B cell (primary cell): ENCODE results near the gene NELFE. TPM values are rescaled to one million over a fixed set of nuclear protein-coding genes. Genes with fewer than 3 reads are reported as not detected.

Experiments
- ATAC-seq: fragments of 200-7000 bp; cut with Tn5 transposase; one replicate; pipeline ENCODE4 v1.10.0; 2021; ENCODE audit warnings: low read depth, mild to moderate bottlenecking, moderate number of reproducible peaks, moderate library complexity
- CTCF ChIA-PET: fragments of 350-600 bp; sonication (Branson Sonifier 250); formaldehyde crosslinking; loops from one replicate; lab custom pipeline; 2021; ENCODE audit warnings: antibody characterized with exemption, inconsistent platforms; lab: Charles Lee
- POLR2A ChIA-PET: fragments of 350-600 bp; sonication (Branson Sonifier 250); formaldehyde crosslinking; loops from one replicate; lab custom pipeline; 2021; ENCODE audit warnings: antibody characterized with exemption; lab: Charles Lee
- DNase-seq: peaks from one replicate; pipeline ENCODE4 v3.0.0; 2013
- H2AFZ ChIP-seq: 2 replicates; pipeline ENCODE4 v1.6.1; 2012; ENCODE audit warnings: mild to moderate bottlenecking, low read depth, low read length; ENCODE audit not compliant: insufficient read depth, poor library complexity, severe bottlenecking
- H3K27ac ChIP-seq, 2 donors: 1 replicate in 1 of 2; 2 replicates in 1 of 2; pipeline ENCODE4 v1.5.1; 2012 to 2013; ENCODE audit warnings: low read length in 2 of 2, mild to moderate bottlenecking in 2 of 2, moderate library complexity in 1 of 2
- H3K27me3 ChIP-seq, 4 experiments: fragments of 200-600 bp in 1 of 4; sonication (generic) in 1 of 4; replicated peaks in 1 of 4; 1 replicate in 2 of 4; 2 replicates in 2 of 4; pipeline versions ENCODE4 v1.6.1 to v1.7.0; 2013 to 2016; ENCODE audit warnings: low read length in 3 of 4, mild to moderate bottlenecking in 2 of 4, mixed read lengths in 1 of 4, moderate library complexity in 1 of 4; ENCODE audit not compliant: insufficient read depth in 4 of 4, control insufficient read depth in 3 of 4; ENCODE audit errors: control extremely low read depth in 1 of 4
- H3K36me3 ChIP-seq, 2 experiments: replicated peaks in 1 of 2; 1 replicate in 1 of 2; 2 replicates in 1 of 2; pipeline versions ENCODE4 v1.6.1 to v1.7.1; 2013; ENCODE audit warnings: low read length in 1 of 2; ENCODE audit not compliant: insufficient read depth in 2 of 2, control insufficient read depth in 1 of 2; ENCODE audit errors: control extremely low read depth in 1 of 2, extremely low read depth in 1 of 2
- H3K4me1 ChIP-seq, 2 donors: fragments of 200-600 bp in 1 of 2; sonication (generic) in 1 of 2; 1 replicate in 1 of 2; 2 replicates in 1 of 2; pipeline versions ENCODE4 v1.5.1 to v1.6.1; 2013 to 2017; ENCODE audit warnings: low read length in 2 of 2; ENCODE audit not compliant: control insufficient read depth in 2 of 2, insufficient read depth in 2 of 2
- H3K4me2 ChIP-seq: replicated peaks from 2 replicates; pipeline ENCODE3; 2012; ENCODE audit warnings: mild to moderate bottlenecking, low read depth, low read length; ENCODE audit not compliant: poor library complexity, severe bottlenecking
- H3K4me3 ChIP-seq, 5 experiments: fragments of 200-600 bp in 1 of 5; sonication (generic) in 1 of 5; 1 replicate in 3 of 5; 2 replicates in 2 of 5; pipeline versions ENCODE4 v1.5.1 to v1.7.0; 2011 to 2016; ENCODE audit warnings: low read length in 4 of 5, mild to moderate bottlenecking in 4 of 5, low read depth in 2 of 5, control low read depth in 1 of 5, moderate library complexity in 1 of 5; ENCODE audit not compliant: insufficient read depth in 1 of 5; ENCODE audit errors: control extremely low read depth in 1 of 5, extremely low read depth in 1 of 5
- H3K79me2 ChIP-seq: fragments of 200-600 bp; sonication (generic); one replicate; pipeline ENCODE4 v1.6.0; 2016; ENCODE audit warnings: low read length; ENCODE audit not compliant: control insufficient read depth, insufficient read depth
- H3K9ac ChIP-seq: fragments of 200-600 bp; sonication (generic); 2 replicates; pipeline ENCODE4 v1.6.1; 2017; ENCODE audit warnings: mild to moderate bottlenecking, low read length, moderate library complexity
- H3K9me3 ChIP-seq, 3 donors: one replicate each; pipeline versions ENCODE4 v1.6.1 to v1.7.1; 2013; ENCODE audit warnings: low read length in 2 of 3; ENCODE audit not compliant: control insufficient read depth in 2 of 3, insufficient read depth in 1 of 3; ENCODE audit errors: control extremely low read depth in 1 of 3
- H4K20me1 ChIP-seq: 2 replicates; pipeline ENCODE4 v1.6.0; 2012; ENCODE audit warnings: mild to moderate bottlenecking, low read length; ENCODE audit not compliant: insufficient read depth, control insufficient read depth, poor library complexity, severe bottlenecking
- H3K27ac Mint-ChIP-seq: one replicate; pipeline ENCODE4 v1.8.0; 2021; ENCODE audit warnings: mixed read lengths
- H3K27me3 Mint-ChIP-seq: one replicate; pipeline ENCODE4 v1.8.0; 2021; ENCODE audit warnings: mixed read lengths
- H3K4me1 Mint-ChIP-seq: one replicate; pipeline ENCODE4 v1.8.0; 2021; ENCODE audit warnings: mixed read lengths
- H3K4me3 Mint-ChIP-seq: one replicate; pipeline ENCODE4 v1.8.0; 2021; ENCODE audit warnings: mixed read lengths
- H3K9me3 Mint-ChIP-seq: one replicate; pipeline ENCODE4 v1.8.0; 2022; ENCODE audit warnings: mixed read lengths; ENCODE audit not compliant: insufficient read depth
- EZH2 ChIP-seq: IDR thresholded peaks from 2 replicates; pipeline ENCODE4 v1.6.1; 2012; ENCODE audit warnings: borderline replicate concordance, low read depth, mild to moderate bottlenecking, moderate library complexity, low read length; ENCODE audit not compliant: insufficient read depth, poor library complexity, severe bottlenecking
- WGBS: methylation state at CpG from one replicate; pipeline ENCODE4 v1.1.5; 2013; ENCODE audit warnings: missing lambda C conversion rate; ENCODE audit not compliant: insufficient coverage; 5-methylcytosine and 5-hydroxymethylcytosine counted together
- intact Hi-C: fragments of 100-400 bp; cut with micrococcal nuclease; formaldehyde crosslinking; loops from one replicate; pipeline ENCODE4 v1.10.0; 2022
- polyA plus RNA-seq: library from polyadenylated mRNA; depleted of rRNA; stranded (reverse); fragments of >200 nt; gene quantifications from 2 replicates; pipeline ENCODE4 v1.2.3, GENCODE V29; 2012
- total RNA-seq, 2 donors: library from RNA; stranded (reverse); fragments of 120-200 nt in 1 of 2; gene quantifications; 1 replicate in 1 of 2; 2 replicates in 1 of 2; pipeline versions ENCODE4 v1.2.3 to v1.2.4, GENCODE V29; 2013 to 2022
- TF ChIP-seq, protein P1 (sequence below): fragments of 200-600 bp; IDR thresholded peaks from one replicate; pipeline ENCODE4 v1.8.0; 2022; ENCODE audit warnings: antibody characterized with exemption, mild to moderate bottlenecking

The NELFE gene
- total and polyA plus RNA-seq, 2 donors (not counting 1 experiment from before 2014, with no cell fraction given), result 39.0 to 53.7 TPM

DNA sequence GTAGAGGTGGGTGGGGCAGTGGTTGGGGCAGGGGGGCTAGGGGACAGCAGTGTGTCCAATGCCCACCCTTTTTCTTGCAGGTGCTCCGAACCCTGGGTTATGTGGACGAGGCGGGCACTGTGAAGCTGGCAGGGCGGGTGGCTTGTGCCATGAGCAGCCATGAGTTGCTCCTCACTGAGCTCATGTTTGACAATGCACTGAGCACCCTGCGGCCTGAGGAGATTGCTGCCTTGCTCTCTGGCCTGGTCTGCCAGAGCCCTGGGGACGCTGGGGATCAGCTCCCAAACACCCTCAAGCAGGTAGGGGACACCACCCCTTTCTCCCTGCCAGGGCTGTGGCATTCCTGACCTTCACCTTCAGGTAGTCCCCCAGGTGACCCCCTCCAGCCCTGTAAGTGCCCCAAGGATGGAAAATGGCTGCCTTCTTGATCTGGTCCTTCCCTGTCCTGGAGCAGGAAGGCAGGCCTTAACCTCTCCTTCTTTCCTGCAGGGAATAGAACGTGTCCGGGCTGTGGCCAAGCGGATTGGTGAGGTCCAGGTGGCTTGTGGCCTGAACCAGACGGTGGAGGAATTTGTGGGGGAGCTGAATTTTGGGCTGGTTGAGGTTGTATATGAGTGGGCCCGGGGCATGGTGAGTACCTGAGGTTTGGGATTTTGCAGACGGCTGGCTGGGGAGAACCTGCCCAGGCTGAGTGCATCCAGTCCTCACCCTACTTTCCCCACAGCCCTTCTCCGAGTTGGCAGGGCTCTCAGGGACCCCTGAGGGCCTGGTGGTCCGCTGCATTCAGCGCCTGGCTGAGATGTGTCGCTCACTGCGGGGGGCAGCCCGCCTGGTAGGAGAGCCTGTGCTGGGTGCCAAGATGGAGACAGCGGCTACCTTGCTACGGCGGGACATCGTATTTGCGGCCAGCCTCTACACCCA is 10.3 kb upstream of the NELFE start:
- no peak for TF ChIP-seq EZH2
- TF ChIP-seq, protein P1, sequence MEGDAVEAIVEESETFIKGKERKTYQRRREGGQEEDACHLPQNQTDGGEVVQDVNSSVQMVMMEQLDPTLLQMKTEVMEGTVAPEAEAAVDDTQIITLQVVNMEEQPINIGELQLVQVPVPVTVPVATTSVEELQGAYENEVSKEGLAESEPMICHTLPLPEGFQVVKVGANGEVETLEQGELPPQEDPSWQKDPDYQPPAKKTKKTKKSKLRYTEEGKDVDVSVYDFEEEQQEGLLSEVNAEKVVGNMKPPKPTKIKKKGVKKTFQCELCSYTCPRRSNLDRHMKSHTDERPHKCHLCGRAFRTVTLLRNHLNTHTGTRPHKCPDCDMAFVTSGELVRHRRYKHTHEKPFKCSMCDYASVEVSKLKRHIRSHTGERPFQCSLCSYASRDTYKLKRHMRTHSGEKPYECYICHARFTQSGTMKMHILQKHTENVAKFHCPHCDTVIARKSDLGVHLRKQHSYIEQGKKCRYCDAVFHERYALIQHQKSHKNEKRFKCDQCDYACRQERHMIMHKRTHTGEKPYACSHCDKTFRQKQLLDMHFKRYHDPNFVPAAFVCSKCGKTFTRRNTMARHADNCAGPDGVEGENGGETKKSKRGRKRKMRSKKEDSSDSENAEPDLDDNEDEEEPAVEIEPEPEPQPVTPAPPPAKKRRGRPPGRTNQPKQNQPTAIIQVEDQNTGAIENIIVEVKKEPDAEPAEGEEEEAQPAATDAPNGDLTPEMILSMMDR, result no peak
- Histone ChIP-seq H3K4me1 (peaks cover 18 to 23% of the 10 kb centered on the region in 2 donors), H4K20me1 (no peaks in the 10 kb centered on the region), H3K27ac (no peak overlapping the region), H3K9me3 (no peaks in the 10 kb centered on the region), H3K4me3 (no peak overlapping the region), H3K36me3 (peaks cover 2 to 59% of the 10 kb centered on the region in 2 experiments), H3K9ac (no peak overlapping the region), H3K4me2 (no peak overlapping the region), H3K27me3 (no peaks in the 10 kb centered on the region), H3K79me2 (peaks cover 11% of the 10 kb centered on the region), H2AFZ (no peak overlapping the region)
- ChIA-PET CTCF (no interaction called here), POLR2A (interaction anchor here (0.8 kb wide), 2 partner anchors 162 to 342 kb away, joined by 3 read pairs; partner anchors contain the start of gene LSM2)
- Mint-ChIP-seq H3K4me1 (peaks cover 34% of the 10 kb centered on the region), H3K9me3 (no peaks in the 10 kb centered on the region), H3K27ac (no peak overlapping the region), H3K4me3 (peak overlapping the region; percentile 46), H3K27me3 (no peaks in the 10 kb centered on the region)
- ATAC-seq (no peak), DNase-seq (no peak)
- intact Hi-C loops, result no loop called here
- 91% methylated on average over 17 of the region's 23 CpGs for whole genome bisulfite sequencing

DNA sequence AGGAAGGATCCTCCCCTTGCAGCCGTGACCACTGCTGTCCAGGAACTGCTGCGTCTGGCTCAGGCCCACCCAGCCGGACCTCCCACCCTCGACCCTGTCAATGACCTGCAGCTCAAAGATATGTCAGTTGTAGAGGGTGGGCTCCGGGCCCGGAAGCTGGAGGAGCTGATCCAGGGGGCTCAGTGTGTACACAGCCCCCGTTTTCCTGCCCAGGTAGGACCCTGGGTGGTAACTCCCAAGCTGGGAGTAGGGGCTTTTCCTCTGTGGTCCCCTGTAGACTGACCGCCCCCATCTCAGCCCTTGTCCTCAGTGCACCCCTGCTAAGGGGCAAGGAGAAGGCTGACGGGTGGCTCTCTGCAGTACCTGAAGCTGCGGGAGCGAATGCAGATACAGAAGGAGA is 9.6 kb upstream of the NELFE start:
- Mint-ChIP-seq H3K4me1 (peaks cover 32% of the 10 kb centered on the region), H3K4me3 (no peak overlapping the region), H3K9me3 (no peaks in the 10 kb centered on the region), H3K27ac (no peak overlapping the region), H3K27me3 (no peaks in the 10 kb centered on the region)
- no peaks in the 10 kb centered on the region for H3K27me3 ChIP-seq
- no peak overlapping the region for H2AFZ ChIP-seq
- H3K27ac ChIP-seq, result no peak overlapping the region
- DNase-seq (no peak), ATAC-seq (no peak)
- H3K9me3 ChIP-seq, result no peaks in the 10 kb centered on the region
- no peak overlapping the region for H3K9ac ChIP-seq
- WGBS, result 94% methylated on average over 11 of the region's 11 CpGs
- H3K4me2 ChIP-seq, result no peak overlapping the region
- TF ChIP-seq, protein P1, result no peak
- no peak for TF ChIP-seq EZH2
- H3K79me2 ChIP-seq, result peaks cover 9% of the 10 kb centered on the region
- H3K4me3 ChIP-seq, result no peak overlapping the region
- no peaks in the 10 kb centered on the region for H4K20me1 ChIP-seq
- H3K36me3 ChIP-seq, result peaks cover 2 to 66% of the 10 kb centered on the region in 2 experiments
- CTCF ChIA-PET, result no interaction called here
- H3K4me1 ChIP-seq, result peaks cover 18 to 23% of the 10 kb centered on the region in 2 donors
- POLR2A ChIA-PET, result interaction anchor here (0.8 kb wide), 1 partner anchor 162 kb away, joined by 3 read pairs; the partner anchor contains the start of gene LSM2
- intact Hi-C loops, result no loop called here
